ENCODE results near the gene SHISA7. TPM values are rescaled to one million over a fixed set of nuclear protein-coding genes. Genes with fewer than 3 reads are reported as not detected.
A peak's percentile ranks its signal among the peaks of the same experiment; 100 is the strongest.

SHISA7 gene
- total and polyA plus RNA-seq, 2 experiments from 2014 or later: not detected

GRCh38 chr19:55462722-55463121 lies 19.6 kb upstream of the SHISA7 start:
- H3K36me3 ChIP-seq: no peaks in the 10 kb centered on the region
- no peak overlapping the region for H3K27ac ChIP-seq
- TF ChIP-seq CTCF (IDR thresholded peaks at IDR 0.05; ENCODE audit: low read depth, low read length): no peak
- H3K27me3 ChIP-seq: no peaks in the 10 kb centered on the region
- DNase-seq (ENCODE audit: low read depth in 1 of 2, low spot score in 1 of 2): no peak
- no peaks in the 10 kb centered on the region for H3K9me3 ChIP-seq (ENCODE audit: low read depth)
- no peak overlapping the region for H3K4me3 ChIP-seq
- H3K4me1 ChIP-seq (ENCODE audit: low read depth): no peaks in the 10 kb centered on the region

- H3K4me3 ChIP-seq: peak overlapping the region; percentile 26
- H3K27ac ChIP-seq: peak overlapping the region; percentile 29
- no peak for TF ChIP-seq CTCF (IDR thresholded peaks at IDR 0.05; ENCODE audit: low read depth, low read length)
- no peaks in the 10 kb centered on the region for H3K36me3 ChIP-seq
- H3K4me1 ChIP-seq (ENCODE audit: low read depth): no peaks in the 10 kb centered on the region
- H3K9me3 ChIP-seq (ENCODE audit: low read depth): no peaks in the 10 kb centered on the region
- peak in 1 of 2 donors; percentile 66 for DNase-seq (ENCODE audit: low read depth in 1 of 2, low spot score in 1 of 2)
- no peaks in the 10 kb centered on the region for H3K27me3 ChIP-seq
These were observed 19.0 kb upstream of the SHISA7 start for GRCh38 chr19:55461974-55462626.

GRCh38 chr19:55461259-55461973 lies 18.3 kb upstream of the SHISA7 start, which contains the start of gene ISOC2:
TSS of gene ISOC2 (minus strand) at chr19:55461642. CDS start at chr19:55456486, 5,156 bp downstream.
- H3K9me3 ChIP-seq (ENCODE audit: low read depth): no peaks in the 10 kb centered on the region
- H3K4me1 ChIP-seq (ENCODE audit: low read depth): no peaks in the 10 kb centered on the region
- DNase-seq (ENCODE audit: low read depth in 1 of 2, low spot score in 1 of 2): peak; percentile 100
- peak within 1 kb of the TSS; percentile 65 for H3K4me3 ChIP-seq
- TF ChIP-seq CTCF (IDR thresholded peaks at IDR 0.05; ENCODE audit: low read depth, low read length): no peak
- no peaks in the 10 kb centered on the region for H3K27me3 ChIP-seq
- no peaks in the 10 kb centered on the region for H3K36me3 ChIP-seq
- H3K27ac ChIP-seq: peak within 1 kb of the TSS; percentile 91

GRCh38 chr19:55460670-55461258 lies 17.7 kb upstream of the SHISA7 start:
- Histone ChIP-seq H3K9me3 (ENCODE audit: low read depth) (no peaks in the 10 kb centered on the region), H3K4me1 (ENCODE audit: low read depth) (no peaks in the 10 kb centered on the region), H3K27ac (peak overlapping the region; percentile 91), H3K4me3 (peak overlapping the region; percentile 65), H3K27me3 (no peaks in the 10 kb centered on the region), H3K36me3 (no peaks in the 10 kb centered on the region)
- DNase-seq (ENCODE audit: low read depth in 1 of 2, low spot score in 1 of 2): peak; percentile 90 to 96
- TF ChIP-seq CTCF (IDR thresholded peaks at IDR 0.05; ENCODE audit: low read depth, low read length): no peak

GRCh38 chr19:55459950-55460657 lies 17.0 kb upstream of the SHISA7 start:
- Histone ChIP-seq H3K4me1 (ENCODE audit: low read depth) (no peaks in the 10 kb centered on the region), H3K27me3 (no peaks in the 10 kb centered on the region), H3K4me3 (peak overlapping the region; percentile 65), H3K9me3 (ENCODE audit: low read depth) (no peaks in the 10 kb centered on the region), H3K27ac (peak overlapping the region; percentile 19), H3K36me3 (no peaks in the 10 kb centered on the region)
- no peak for TF ChIP-seq CTCF (IDR thresholded peaks at IDR 0.05; ENCODE audit: low read depth, low read length)
- peak in 1 of 2 donors; percentile 61 for DNase-seq (ENCODE audit: low read depth in 1 of 2, low spot score in 1 of 2)
